ENCODE data around the gene SMC1B. TPM values are rescaled to one million over a fixed set of nuclear protein-coding genes. Genes with fewer than 3 reads are reported as not detected.

SMC1B gene
- total RNA-seq, 1 experiment from 2014 or later = 0.10 TPM

GRCh38 chr22:45423524-45423923 is 10.1 kb upstream of the SMC1B start:
- ChIA-PET CTCF (no interaction called here), POLR2A (no interaction called here)
- no TSS peak for BruUV-seq (replicated peaks)
- intact Hi-C loops (cut with micrococcal nuclease; ENCODE audit: unreplicated experiment) (no loop called here), in situ Hi-C loops (cut with HindIII; ENCODE audit: low pct_unique_long_range_greater_than_20kb, low sequenced_read_pairs) (no loop called here)
- TF ChIP-seq REST (IDR thresholded peaks at IDR 0.05; ENCODE audit: insufficient read depth in 1 of 2, low read depth in 2 of 2, low read length in 1 of 2) = no peak
- Histone ChIP-seq H3K27ac (ENCODE audit: low read length) (no peak overlapping the region), H3K9me3 (ENCODE audit: control insufficient read depth, insufficient read depth, low read depth, low read length) (no peaks in the 10 kb centered on the region), H3K27me3 (ENCODE audit: control insufficient read depth, insufficient read depth, low read length) (no peaks in the 10 kb centered on the region), H3K36me3 (ENCODE audit: control insufficient read depth, insufficient read depth, low read length) (no peaks in the 10 kb centered on the region), H3K4me1 (ENCODE audit: control insufficient read depth, insufficient read depth, low read length) (no peaks in the 10 kb centered on the region), H3K4me3 (ENCODE audit: low read depth in 2 of 2, low read length in 2 of 2) (no peak overlapping the region)
- DNase-seq (ENCODE audit: low read depth, low spot score) (no peak), ATAC-seq (no peak)

- no peaks in the 10 kb centered on the region for H3K36me3 ChIP-seq (ENCODE audit: control insufficient read depth, insufficient read depth, low read length)
- ChIA-PET CTCF (no interaction called here), POLR2A (no interaction called here)
- no peaks in the 10 kb centered on the region for H3K4me1 ChIP-seq (ENCODE audit: control insufficient read depth, insufficient read depth, low read length)
- DNase-seq (ENCODE audit: low read depth, low spot score) (no peak), ATAC-seq (no peak)
- in situ Hi-C loops (cut with HindIII; ENCODE audit: low pct_unique_long_range_greater_than_20kb, low sequenced_read_pairs) = no loop called here
- no peaks in the 10 kb centered on the region for H3K27me3 ChIP-seq (ENCODE audit: control insufficient read depth, insufficient read depth, low read length)
- no peak for TF ChIP-seq CTCF (IDR thresholded peaks at IDR 0.05)
- no peak for TF ChIP-seq TCF7L2 (IDR thresholded peaks at IDR 0.05; ENCODE audit: low read depth, low read length)
- no peak for TF ChIP-seq REST (IDR thresholded peaks at IDR 0.05; ENCODE audit: insufficient read depth in 1 of 2, low read depth in 2 of 2, low read length in 1 of 2)
- no peak for TF ChIP-seq SIN3A (IDR thresholded peaks at IDR 0.05; ENCODE audit: borderline replicate concordance, insufficient read depth, low read depth, low read length)
- no peak overlapping the region for H3K4me3 ChIP-seq (ENCODE audit: low read depth in 2 of 2, low read length in 2 of 2)
- intact Hi-C loops (cut with micrococcal nuclease; ENCODE audit: unreplicated experiment) = no loop called here
- no peak overlapping the region for H3K27ac ChIP-seq (ENCODE audit: low read length)
- BruUV-seq (replicated peaks) = no TSS peak
- no peaks in the 10 kb centered on the region for H3K9me3 ChIP-seq (ENCODE audit: control insufficient read depth, insufficient read depth, low read depth, low read length)
Observed at GRCh38 chr22:45422237-45422983, 9.0 kb upstream of the SMC1B start.
